Measurements from ENCODE around the gene HNRNPA0. TPM values are rescaled to one million over a fixed set of nuclear protein-coding genes. Genes with fewer than 3 reads are reported as not detected.

HNRNPA0 gene
- total and polyA plus RNA-seq, 9 of the 15 experiments (the other 6 are each of a cell fraction or from before 2014, with no cell fraction given) = 5.0 to 33.3 (median 10.7) TPM

DNA sequence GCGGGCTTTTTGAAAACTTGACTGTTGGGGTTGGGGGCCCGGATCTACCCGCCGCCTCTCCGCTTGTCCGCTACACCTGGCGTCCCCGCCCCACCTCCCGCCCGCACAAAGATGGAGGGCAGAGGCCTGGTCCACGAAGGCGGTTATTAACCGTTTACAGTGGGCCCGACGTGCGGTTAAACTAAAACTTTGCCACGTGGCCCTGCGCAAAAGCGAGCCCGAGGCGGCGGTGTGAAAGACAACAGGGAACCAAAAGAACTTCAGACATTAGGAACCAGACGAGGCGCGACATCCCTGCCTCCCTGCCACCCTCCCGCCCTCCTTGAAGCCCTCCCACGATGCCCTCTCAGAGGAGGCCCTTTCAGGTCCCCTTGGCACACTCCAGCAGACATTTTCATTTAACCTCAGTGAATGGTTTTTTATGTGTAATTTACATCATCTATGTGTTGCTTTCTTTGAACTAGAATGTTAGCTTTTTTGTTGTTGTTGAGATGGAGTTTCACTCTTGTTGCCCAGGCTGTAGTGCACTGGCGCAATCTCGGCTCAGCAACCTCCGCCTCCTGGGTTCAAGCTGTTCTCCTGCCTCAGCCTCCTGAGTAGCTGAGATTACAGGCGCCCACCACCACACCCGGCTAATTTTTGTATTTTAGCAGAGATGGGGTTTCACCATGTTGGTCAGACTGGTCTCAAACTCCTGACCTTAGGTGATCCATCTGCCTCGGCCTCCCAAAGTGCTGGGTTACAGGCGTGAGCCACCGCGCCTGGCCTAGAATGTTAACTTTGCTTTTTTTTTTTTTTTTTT, 999 bp upstream of the HNRNPA0 start (continued):
- TF ChIP-seq, protein P1, sequence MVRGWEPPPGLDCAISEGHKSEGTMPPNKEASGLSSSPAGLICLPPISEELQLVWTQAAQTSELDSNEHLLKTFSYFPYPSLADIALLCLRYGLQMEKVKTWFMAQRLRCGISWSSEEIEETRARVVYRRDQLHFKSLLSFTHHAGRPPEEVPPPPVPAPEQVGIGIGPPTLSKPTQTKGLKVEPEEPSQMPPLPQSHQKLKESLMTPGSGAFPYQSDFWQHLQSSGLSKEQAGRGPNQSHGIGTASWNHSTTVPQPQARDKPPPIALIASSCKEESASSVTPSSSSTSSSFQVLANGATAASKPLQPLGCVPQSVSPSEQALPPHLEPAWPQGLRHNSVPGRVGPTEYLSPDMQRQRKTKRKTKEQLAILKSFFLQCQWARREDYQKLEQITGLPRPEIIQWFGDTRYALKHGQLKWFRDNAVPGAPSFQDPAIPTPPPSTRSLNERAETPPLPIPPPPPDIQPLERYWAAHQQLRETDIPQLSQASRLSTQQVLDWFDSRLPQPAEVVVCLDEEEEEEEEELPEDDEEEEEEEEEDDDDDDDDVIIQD (CRISPR knock-in tag; IDR thresholded peaks at IDR 0.05) = no peak
- TF ChIP-seq MCM5 (IDR thresholded peaks at IDR 0.05; ENCODE audit: low read depth) (no peak), ZNF311 (CRISPR knock-in tag; IDR thresholded peaks at IDR 0.05) (no peak), XRCC3 (IDR thresholded peaks at IDR 0.05) (no peak), FUS (optimal IDR thresholded peaks at IDR 0.05; ENCODE audit: low read depth, low read length) (no peak), NFRKB (IDR thresholded peaks at IDR 0.05; ENCODE audit: low read depth) (peak; percentile 27; the same call in 1 of the 2 replicates), HSF4 (CRISPR knock-in tag; IDR thresholded peaks at IDR 0.05; ENCODE audit: borderline replicate concordance) (no peak), ELF2 (CRISPR knock-in tag; IDR thresholded peaks at IDR 0.05) (no peak), GTF2E2 (tag; IDR thresholded peaks at IDR 0.05) (peak; percentile 15; the same call in 1 of the 2 replicates), ZNF717 (CRISPR knock-in tag; IDR thresholded peaks at IDR 0.05) (no peak), RBFOX2 (IDR thresholded peaks at IDR 0.05; ENCODE audit: low read depth, low read length) (no peak), ZNF696 (CRISPR knock-in tag; conservative IDR thresholded peaks at IDR 0.05) (no peak), ETV5 (CRISPR knock-in tag; IDR thresholded peaks at IDR 0.05; ENCODE audit: low read depth) (no peak), ZNF75A (CRISPR knock-in tag; IDR thresholded peaks at IDR 0.05) (no peak), PYGO2 (tag; IDR thresholded peaks at IDR 0.05) (no peak), NR2C1 (IDR thresholded peaks at IDR 0.05) (no peak), NR2C1 (tag; IDR thresholded peaks at IDR 0.05) (0 out of 2 replicates have a peak, but pooled peaks have one; percentile 21), SRSF1 (IDR thresholded peaks at IDR 0.05; ENCODE audit: low read depth, low read length) (no peak), HNRNPL (IDR thresholded peaks at IDR 0.05; ENCODE audit: low read depth, low read length) (no peak), EZH2 (IDR thresholded peaks at IDR 0.05; ENCODE audit: borderline replicate concordance, low read depth, low read length) (no peak), MBD2 (IDR thresholded peaks at IDR 0.05; ENCODE audit: borderline replicate concordance, low read depth) (no peak), XRCC5 (IDR thresholded peaks at IDR 0.05; ENCODE audit: low read depth, low read length) (no peak; the same call in 1 of the 2 replicates), CREBBP (IDR thresholded peaks at IDR 0.05; ENCODE audit: low read depth, low read length) (no peak)
- TF ChIP-seq, protein P2, sequence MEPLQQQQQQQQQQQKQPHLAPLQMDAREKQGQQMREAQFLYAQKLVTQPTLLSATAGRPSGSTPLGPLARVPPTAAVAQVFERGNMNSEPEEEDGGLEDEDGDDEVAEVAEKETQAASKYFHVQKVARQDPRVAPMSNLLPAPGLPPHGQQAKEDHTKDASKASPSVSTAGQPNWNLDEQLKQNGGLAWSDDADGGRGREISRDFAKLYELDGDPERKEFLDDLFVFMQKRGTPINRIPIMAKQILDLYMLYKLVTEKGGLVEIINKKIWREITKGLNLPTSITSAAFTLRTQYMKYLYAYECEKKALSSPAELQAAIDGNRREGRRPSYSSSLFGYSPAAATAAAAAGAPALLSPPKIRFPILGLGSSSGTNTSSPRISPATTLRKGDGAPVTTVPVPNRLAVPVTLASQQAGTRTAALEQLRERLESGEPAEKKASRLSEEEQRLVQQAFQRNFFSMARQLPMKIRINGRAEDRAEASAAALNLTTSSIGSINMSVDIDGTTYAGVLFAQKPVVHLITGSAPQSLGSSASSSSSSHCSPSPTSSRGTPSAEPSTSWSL (CRISPR knock-in tag; IDR thresholded peaks at IDR 0.05; ENCODE audit: borderline replicate concordance) = no peak
- TF ChIP-seq, protein P3, sequence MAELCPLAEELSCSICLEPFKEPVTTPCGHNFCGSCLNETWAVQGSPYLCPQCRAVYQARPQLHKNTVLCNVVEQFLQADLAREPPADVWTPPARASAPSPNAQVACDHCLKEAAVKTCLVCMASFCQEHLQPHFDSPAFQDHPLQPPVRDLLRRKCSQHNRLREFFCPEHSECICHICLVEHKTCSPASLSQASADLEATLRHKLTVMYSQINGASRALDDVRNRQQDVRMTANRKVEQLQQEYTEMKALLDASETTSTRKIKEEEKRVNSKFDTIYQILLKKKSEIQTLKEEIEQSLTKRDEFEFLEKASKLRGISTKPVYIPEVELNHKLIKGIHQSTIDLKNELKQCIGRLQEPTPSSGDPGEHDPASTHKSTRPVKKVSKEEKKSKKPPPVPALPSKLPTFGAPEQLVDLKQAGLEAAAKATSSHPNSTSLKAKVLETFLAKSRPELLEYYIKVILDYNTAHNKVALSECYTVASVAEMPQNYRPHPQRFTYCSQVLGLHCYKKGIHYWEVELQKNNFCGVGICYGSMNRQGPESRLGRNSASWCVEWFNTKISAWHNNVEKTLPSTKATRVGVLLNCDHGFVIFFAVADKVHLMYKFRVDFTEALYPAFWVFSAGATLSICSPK (IDR thresholded peaks at IDR 0.05; ENCODE audit: borderline replicate concordance) = no peak

Measured in K562 (cell line).